ENCODE measurements around the gene CLDND1. TPM values are rescaled to one million over a fixed set of nuclear protein-coding genes. Genes with fewer than 3 reads are reported as not detected.

The CLDND1 gene
- total RNA-seq, 1 experiment from 2014 or later, result 77.3 TPM

DNA sequence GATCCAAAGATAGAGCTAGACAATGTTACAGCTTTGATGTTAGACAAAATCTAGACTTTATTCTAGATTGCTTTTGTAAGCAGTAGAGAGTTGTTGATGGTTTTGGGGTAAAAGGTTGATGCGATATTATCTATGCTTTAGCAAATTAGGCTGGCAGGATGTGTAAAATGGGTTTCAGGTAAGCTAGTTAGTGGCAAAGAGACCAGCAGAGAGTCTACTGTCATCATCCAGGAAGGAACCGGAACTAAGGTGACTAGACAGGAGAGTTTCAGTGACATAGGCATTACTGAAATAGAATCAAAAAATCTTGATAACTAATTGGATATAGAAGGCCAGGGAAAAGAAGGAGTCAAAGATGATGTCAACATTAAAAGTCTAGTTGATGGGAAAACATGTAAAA, 14.1 kb downstream of the CLDND1 start:
- Histone ChIP-seq H3K27ac (ENCODE audit: low read length) (no peak overlapping the region), H3K36me3 (ENCODE audit: control insufficient read depth, insufficient read depth, low read length) (no peaks in the 10 kb centered on the region), H3K27me3 (ENCODE audit: control insufficient read depth, insufficient read depth, low read length) (no peaks in the 10 kb centered on the region), H3K9me3 (ENCODE audit: control insufficient read depth, insufficient read depth, low read depth, low read length) (no peaks in the 10 kb centered on the region), H3K4me3 (ENCODE audit: low read depth in 2 of 2, low read length in 2 of 2) (no peak overlapping the region), H3K4me1 (ENCODE audit: control insufficient read depth, insufficient read depth, low read length) (no peaks in the 10 kb centered on the region)
- in situ Hi-C loops (cut with HindIII; ENCODE audit: low pct_unique_long_range_greater_than_20kb, low sequenced_read_pairs), result no loop called here
- no peak for ATAC-seq
- CTCF ChIA-PET, result no interaction called here
- intact Hi-C loops (cut with micrococcal nuclease; ENCODE audit: unreplicated experiment), result no loop called here
- POLR2A ChIA-PET, result no interaction called here
- no peak for DNase-seq (ENCODE audit: low read depth, low spot score)
- TF ChIP-seq, protein P1, sequence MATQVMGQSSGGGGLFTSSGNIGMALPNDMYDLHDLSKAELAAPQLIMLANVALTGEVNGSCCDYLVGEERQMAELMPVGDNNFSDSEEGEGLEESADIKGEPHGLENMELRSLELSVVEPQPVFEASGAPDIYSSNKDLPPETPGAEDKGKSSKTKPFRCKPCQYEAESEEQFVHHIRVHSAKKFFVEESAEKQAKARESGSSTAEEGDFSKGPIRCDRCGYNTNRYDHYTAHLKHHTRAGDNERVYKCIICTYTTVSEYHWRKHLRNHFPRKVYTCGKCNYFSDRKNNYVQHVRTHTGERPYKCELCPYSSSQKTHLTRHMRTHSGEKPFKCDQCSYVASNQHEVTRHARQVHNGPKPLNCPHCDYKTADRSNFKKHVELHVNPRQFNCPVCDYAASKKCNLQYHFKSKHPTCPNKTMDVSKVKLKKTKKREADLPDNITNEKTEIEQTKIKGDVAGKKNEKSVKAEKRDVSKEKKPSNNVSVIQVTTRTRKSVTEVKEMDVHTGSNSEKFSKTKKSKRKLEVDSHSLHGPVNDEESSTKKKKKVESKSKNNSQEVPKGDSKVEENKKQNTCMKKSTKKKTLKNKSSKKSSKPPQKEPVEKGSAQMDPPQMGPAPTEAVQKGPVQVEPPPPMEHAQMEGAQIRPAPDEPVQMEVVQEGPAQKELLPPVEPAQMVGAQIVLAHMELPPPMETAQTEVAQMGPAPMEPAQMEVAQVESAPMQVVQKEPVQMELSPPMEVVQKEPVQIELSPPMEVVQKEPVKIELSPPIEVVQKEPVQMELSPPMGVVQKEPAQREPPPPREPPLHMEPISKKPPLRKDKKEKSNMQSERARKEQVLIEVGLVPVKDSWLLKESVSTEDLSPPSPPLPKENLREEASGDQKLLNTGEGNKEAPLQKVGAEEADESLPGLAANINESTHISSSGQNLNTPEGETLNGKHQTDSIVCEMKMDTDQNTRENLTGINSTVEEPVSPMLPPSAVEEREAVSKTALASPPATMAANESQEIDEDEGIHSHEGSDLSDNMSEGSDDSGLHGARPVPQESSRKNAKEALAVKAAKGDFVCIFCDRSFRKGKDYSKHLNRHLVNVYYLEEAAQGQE (IDR thresholded peaks at IDR 0.05; ENCODE audit: insufficient read depth in 1 of 2, low read depth in 2 of 2, low read length in 1 of 2), result no peak
- TF ChIP-seq POLR2AphosphoS5 (IDR thresholded peaks at IDR 0.05; ENCODE audit: low read depth, low read length), result no peak
- TF ChIP-seq, protein P2, sequence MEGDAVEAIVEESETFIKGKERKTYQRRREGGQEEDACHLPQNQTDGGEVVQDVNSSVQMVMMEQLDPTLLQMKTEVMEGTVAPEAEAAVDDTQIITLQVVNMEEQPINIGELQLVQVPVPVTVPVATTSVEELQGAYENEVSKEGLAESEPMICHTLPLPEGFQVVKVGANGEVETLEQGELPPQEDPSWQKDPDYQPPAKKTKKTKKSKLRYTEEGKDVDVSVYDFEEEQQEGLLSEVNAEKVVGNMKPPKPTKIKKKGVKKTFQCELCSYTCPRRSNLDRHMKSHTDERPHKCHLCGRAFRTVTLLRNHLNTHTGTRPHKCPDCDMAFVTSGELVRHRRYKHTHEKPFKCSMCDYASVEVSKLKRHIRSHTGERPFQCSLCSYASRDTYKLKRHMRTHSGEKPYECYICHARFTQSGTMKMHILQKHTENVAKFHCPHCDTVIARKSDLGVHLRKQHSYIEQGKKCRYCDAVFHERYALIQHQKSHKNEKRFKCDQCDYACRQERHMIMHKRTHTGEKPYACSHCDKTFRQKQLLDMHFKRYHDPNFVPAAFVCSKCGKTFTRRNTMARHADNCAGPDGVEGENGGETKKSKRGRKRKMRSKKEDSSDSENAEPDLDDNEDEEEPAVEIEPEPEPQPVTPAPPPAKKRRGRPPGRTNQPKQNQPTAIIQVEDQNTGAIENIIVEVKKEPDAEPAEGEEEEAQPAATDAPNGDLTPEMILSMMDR (IDR thresholded peaks at IDR 0.05), result no peak
- no peak for TF ChIP-seq TCF7L2 (IDR thresholded peaks at IDR 0.05; ENCODE audit: low read depth, low read length)
- no peak for TF ChIP-seq SIN3A (IDR thresholded peaks at IDR 0.05; ENCODE audit: borderline replicate concordance, insufficient read depth, low read depth, low read length)
- BruUV-seq (replicated peaks), result no TSS peak

DNA sequence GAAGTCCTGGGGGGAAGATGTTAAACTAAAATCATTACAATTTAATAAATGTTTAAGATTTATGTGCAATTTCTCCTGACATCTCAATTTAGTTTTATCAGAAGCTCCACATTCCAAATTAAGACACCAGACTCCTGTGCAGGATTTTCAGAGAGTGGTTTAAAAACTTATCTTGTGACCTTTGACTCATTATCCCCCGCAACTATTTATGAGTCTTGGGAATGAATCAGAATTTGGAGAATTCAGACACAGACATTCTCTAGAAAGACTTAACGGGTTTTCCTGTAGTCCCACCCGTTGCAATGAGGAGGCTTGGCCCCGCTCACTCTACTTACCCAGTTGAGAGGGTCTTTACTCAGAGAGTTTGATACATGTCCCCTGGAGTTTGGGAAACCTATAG, 18.2 kb downstream of the CLDND1 start:
- intact Hi-C loops (cut with micrococcal nuclease; ENCODE audit: unreplicated experiment) (no loop called here), in situ Hi-C loops (cut with HindIII; ENCODE audit: low pct_unique_long_range_greater_than_20kb, low sequenced_read_pairs) (no loop called here)
- Histone ChIP-seq H3K4me1 (ENCODE audit: control insufficient read depth, insufficient read depth, low read length) (no peaks in the 10 kb centered on the region), H3K27me3 (ENCODE audit: control insufficient read depth, insufficient read depth, low read length) (peaks cover 6% of the 10 kb centered on the region; the same call in 1 of the 2 replicates), H3K9me3 (ENCODE audit: control insufficient read depth, insufficient read depth, low read depth, low read length) (no peaks in the 10 kb centered on the region), H3K27ac (ENCODE audit: low read length) (no peak overlapping the region), H3K4me3 (ENCODE audit: low read depth in 2 of 2, low read length in 2 of 2) (no peak overlapping the region), H3K36me3 (ENCODE audit: control insufficient read depth, insufficient read depth, low read length) (no peaks in the 10 kb centered on the region)
- no peak for ATAC-seq
- POLR2A ChIA-PET, result no interaction called here
- no TSS peak for BruUV-seq (replicated peaks)
- DNase-seq (ENCODE audit: low read depth, low spot score), result no peak
- CTCF ChIA-PET, result no interaction called here
- TF ChIP-seq POLR2AphosphoS5 (IDR thresholded peaks at IDR 0.05; ENCODE audit: low read depth, low read length) (no peak), TCF7L2 (IDR thresholded peaks at IDR 0.05; ENCODE audit: low read depth, low read length) (no peak), SIN3A (IDR thresholded peaks at IDR 0.05; ENCODE audit: borderline replicate concordance, insufficient read depth, low read depth, low read length) (no peak)
- TF ChIP-seq, protein P1 (IDR thresholded peaks at IDR 0.05; ENCODE audit: insufficient read depth in 1 of 2, low read depth in 2 of 2, low read length in 1 of 2), result no peak
- TF ChIP-seq, protein P2 (IDR thresholded peaks at IDR 0.05), result no peak

Measured in Panc1 (cell line).